HG02763 (cell line): ENCODE data around the gene TMEM25.
"Not testable (repeated sequence)": the region's sequence is repeated elsewhere in the genome, so short reads cannot be mapped to it uniquely, and the experiment has no call there.

Source experiments
- ATAC-seq: cut with Tn5 transposase; IDR thresholded peaks from one replicate; pipeline ENCODE4 v1.9.1; 2021; ENCODE audit warnings: mild to moderate bottlenecking, moderate library complexity; ENCODE audit not compliant: unreplicated experiment

Gene TMEM25

GRCh38 chr11:118531597-118532084 lies 649 bp downstream of the TMEM25 start:
- no peak for ATAC-seq

GRCh38 chr11:118532091-118532490 lies 1.1 kb downstream of the TMEM25 start:
- ATAC-seq, result no peak

GRCh38 chr11:118532852-118533768 lies 2.1 kb downstream of the TMEM25 start:
- no peak for ATAC-seq

- ATAC-seq, result no peak
These were observed 3.1 kb downstream of the TMEM25 start for GRCh38 chr11:118533769-118534729.

GRCh38 chr11:118535261-118535660 lies 4.3 kb downstream of the TMEM25 start:
- ATAC-seq, result no peak

GRCh38 chr11:118536726-118537125 lies 5.7 kb downstream of the TMEM25 start:
- ATAC-seq, result no peak

- ATAC-seq, result no peak
These were observed 6.5 kb downstream of the TMEM25 start for GRCh38 chr11:118537409-118537980.

- ATAC-seq, result no peak
These were observed 13.1 kb downstream of the TMEM25 start for GRCh38 chr11:118544010-118544646.

- ATAC-seq, result no peak
These were observed 13.6 kb downstream of the TMEM25 start for GRCh38 chr11:118544647-118545010.

GRCh38 chr11:118545533-118545932 lies 14.5 kb downstream of the TMEM25 start:
- ATAC-seq, result no peak

GRCh38 chr11:118547132-118547531 lies 16.1 kb downstream of the TMEM25 start:
- ATAC-seq, result no peak

GRCh38 chr11:118552341-118552740 lies 21.3 kb downstream of the TMEM25 start:
- ATAC-seq, result no peak

- no peak for ATAC-seq
These were observed 29.8 kb downstream of the TMEM25 start for GRCh38 chr11:118560806-118561205.

- no peak for ATAC-seq
These were observed 34.1 kb downstream of the TMEM25 start for GRCh38 chr11:118565051-118565450.

- ATAC-seq, result no peak
These were observed 38.7 kb downstream of the TMEM25 start for GRCh38 chr11:118569670-118570069.

- ATAC-seq, result no peak
These were observed 39.8 kb downstream of the TMEM25 start for GRCh38 chr11:118570787-118571186.

GRCh38 chr11:118571701-118572060 lies 40.7 kb downstream of the TMEM25 start:
- ATAC-seq, result not testable (repeated sequence)

- peak; percentile 65 for ATAC-seq
These were observed 41.3 kb downstream of the TMEM25 start, which contains the start of gene ARCN1 for GRCh38 chr11:118572061-118572980. Gene ARCN1 (plus strand): TSS chr11:118572409. CDS start chr11:118572548, 139 bp downstream.

GRCh38 chr11:118572981-118573550 lies 42.1 kb downstream of the TMEM25 start:
- peak; percentile 6 for ATAC-seq
